Stimulated activated CD8-positive, alpha-beta memory T cell treated with anti-CD3 and anti-CD28 coated beads, Interleukin-2, amount 100 ng/mL, for 48 hours (primary cell): ENCODE data around the gene ADRM1.

Source experiments
- DNase-seq, 2 donors: peaks; one replicate each; pipeline ENCODE4 v3.0.0-alpha.2; 2020; ENCODE audit warnings: low read depth in 2 of 2

ADRM1 gene

GRCh38 chr20:62355878-62356588 lies 53.2 kb downstream of the ADRM1 start:
- DNase-seq, result no peak

- DNase-seq, result no peak
These were observed 53.9 kb downstream of the ADRM1 start for GRCh38 chr20:62356589-62357186.

- DNase-seq, result no peak
These were observed 54.4 kb downstream of the ADRM1 start for GRCh38 chr20:62357187-62357667.

- no peak for DNase-seq
These were observed 54.9 kb downstream of the ADRM1 start for GRCh38 chr20:62357681-62358080.
